Measurements from ENCODE around the gene ST6GALNAC4.
"Not testable (repeated sequence)": the region's sequence is repeated elsewhere in the genome, so short reads cannot be mapped to it uniquely, and the experiment has no call there.

The ST6GALNAC4 gene

DNA sequence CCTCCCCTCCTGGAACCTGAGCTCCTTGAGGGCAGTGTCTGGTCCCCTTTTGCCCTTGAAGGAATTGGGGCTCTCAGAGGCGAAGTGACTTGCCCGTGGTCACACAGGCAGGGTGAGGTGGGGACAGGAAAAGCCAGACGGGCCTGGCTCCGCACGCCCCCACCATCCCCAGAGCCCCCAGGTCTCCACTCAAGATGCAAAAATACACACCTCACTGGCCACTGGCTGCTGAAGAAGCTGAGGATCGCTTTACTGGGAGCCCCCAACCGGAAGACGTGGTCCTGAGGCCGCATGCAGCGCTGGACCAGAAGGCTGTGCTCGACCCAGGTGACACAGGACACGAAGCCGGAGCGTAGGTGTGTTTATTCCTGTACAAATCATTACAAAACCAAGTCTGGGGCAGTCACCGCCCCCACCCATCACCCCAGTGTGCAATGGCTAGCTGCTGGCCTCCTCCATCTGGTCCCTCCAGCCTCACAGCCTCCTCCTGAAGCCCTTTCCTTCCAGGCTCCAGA is 31.8 kb downstream of the ST6GALNAC4 start:
- no peak for DNase-seq

DNA sequence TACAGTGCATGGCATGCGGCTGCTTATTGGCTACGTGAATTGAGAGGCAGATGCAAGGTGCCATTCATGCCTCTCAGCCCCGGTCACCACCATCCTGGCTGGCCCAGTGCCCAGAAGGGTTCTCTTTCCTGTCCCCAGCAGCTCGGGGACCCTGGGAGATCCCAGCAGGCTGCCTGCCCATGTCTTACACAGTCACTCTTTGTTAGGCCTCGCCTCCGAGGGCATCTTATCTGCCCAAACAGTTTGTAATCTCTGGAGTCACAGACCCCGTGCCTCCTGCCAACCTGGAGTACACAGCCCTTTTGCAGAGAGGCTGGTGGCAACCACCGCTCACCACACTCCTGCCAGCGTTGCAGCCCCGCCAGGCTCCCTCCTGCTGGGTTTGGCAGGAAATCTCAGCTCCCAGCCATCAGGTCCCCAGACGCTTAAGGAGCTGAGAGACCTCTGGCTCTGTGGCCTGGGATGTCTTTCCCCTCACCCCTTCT is 32.4 kb downstream of the ST6GALNAC4 start:
- DNase-seq, result no peak

DNA sequence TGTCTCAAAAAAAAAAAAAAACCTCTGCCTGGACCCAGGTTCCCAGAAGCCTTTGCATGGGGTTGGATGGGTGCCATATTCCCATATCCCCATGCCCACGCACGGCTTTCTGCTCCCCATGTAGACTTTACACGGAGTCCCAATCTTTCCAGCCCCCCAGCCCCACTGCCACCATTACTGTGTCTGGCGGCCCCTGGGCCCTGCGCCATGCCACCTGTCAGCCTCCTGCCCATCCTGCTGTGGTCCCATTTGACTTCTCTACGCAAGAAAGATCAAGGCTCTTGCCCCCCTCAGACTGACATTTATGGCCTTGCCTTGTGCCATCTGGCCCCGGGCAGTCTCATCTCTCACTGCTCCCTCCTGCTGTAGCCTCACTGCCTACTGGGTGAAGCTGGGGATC is 32.9 kb downstream of the ST6GALNAC4 start:
- no peak for DNase-seq

DNA sequence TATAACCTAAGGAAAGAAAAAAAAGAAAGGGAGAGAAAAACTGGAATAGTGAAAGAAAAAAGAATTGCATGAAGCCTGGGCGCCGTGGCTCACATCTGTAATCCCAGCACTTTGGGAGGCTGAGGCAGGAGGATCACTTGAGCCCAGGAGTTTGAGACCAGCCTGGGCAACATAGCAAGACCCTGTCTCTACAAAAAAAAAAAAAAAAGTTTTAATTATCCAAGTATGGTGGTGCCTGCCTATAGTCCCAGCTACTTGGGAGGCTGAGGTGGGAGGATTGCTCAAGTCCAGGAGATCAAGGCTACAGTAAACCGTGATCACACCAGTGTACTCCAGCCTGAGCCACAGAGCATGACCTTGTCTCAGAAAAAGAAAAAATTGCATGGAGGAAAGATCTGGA is 35.1 kb downstream of the ST6GALNAC4 start:
- not testable (repeated sequence) for DNase-seq

DNA sequence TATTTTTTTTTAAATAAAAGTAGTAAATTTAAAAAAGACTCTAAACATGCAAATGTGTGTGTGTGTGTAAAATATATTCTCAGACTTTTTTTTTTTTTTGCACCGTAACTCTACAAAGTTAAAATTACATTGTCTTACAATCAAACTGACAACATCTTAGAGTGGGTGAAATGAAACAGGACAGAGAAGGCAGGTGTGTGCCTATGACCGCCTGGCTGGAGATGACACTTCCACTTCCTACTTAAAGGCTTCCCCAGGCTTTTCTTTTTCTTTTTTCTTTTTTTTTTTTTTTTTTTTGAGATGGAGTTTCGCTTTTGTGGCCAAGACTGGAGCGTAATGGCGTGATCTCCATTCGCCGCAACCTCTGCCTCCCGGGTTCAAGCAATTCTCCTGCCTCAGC is 36.7 kb downstream of the ST6GALNAC4 start:
- DNase-seq, result no peak

DNA sequence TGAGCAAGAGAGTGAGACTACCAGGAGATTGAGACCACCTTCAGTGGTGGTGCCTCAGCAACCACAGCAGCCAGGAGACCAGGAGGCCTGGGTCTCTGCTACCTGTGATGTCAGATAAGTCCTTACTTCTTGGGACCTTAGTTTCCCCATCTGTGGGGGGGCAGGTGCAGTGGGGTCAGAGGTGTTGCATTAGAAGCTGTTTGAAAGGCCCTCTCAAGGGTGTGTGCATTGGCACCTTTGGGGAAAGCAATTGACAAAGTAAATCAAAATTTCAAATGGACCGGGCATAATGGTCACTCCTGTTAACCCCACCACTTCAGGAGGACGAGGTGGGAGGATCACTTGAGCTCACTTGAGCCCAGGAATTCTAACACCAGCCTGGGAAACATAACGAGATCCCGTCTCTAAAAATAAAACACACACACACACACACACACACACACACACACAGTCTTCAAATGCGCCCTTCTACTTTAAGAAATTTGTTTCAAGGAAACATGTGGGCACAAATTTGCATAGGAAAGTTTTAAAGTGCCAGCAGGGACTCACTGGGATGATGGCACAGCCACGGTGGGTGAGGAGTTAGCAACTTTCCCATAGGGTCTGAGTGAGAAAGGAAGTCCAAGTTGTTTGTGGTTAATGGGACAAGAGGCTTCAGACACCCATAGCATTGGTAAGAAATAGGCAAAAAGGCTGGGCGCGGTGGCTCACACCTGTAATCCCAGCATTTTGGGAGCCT is 38.0 kb downstream of the ST6GALNAC4 start:
- no peak for DNase-seq

DNA sequence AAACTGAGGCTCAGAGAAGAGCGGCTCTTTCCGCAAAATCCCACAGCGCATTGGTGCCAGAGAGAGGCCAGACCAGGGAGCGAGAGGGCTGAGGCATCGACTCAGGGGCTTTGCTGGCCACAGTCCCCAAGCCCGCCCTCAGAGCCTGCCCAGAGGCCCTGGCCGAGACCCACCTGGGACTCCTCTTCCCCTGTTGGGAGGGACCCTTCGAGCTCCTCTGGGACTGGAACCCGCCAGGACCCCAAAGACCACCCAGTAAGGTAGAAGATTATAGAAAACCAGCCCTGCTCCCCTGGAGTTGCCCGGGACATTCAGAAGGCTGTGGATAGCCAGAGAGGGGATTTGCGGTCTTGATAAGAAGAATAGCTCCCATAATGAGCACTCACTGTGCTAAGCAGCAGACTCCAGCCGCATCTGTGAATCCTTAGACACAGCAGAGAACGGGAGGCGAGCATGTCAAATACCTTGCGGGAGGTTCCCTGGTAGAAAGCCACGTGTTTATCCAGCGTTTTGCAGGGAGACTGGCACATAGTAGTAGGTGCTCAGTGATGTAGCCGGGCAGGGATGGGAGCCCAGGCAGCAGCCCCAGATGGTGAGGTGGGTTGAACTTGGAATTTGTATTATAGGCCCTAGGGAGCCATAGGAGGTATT is 38.7 kb downstream of the ST6GALNAC4 start:
- no peak for DNase-seq

DNA sequence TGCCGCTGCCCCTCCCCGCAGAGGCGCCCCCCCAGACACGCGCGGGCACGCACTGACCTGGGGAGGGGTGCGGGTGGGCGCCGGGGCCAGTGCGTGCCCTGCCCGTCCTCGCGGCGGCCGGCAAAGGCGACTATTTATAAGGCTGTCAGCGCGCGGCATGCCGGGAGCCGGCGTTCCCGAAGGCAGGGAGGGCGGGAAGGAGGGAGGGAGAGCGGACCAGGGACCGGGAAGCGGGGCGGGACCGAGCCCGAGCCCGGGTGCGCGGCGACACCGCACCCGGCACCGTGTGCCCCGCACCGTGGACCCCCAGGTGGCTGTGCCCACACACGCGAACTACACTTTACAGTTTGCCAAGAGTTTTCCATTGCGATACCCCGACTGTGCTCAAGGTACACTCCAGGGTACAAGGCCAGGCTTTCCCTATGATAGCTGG is 39.3 kb downstream of the ST6GALNAC4 start, which contains the start of gene AK1:
TSS of gene AK1 (minus strand) at position 110 of the 433 bp plus-strand sequence. CDS start 3,058 bp downstream, outside the sequence.
- no peak for DNase-seq

DNA sequence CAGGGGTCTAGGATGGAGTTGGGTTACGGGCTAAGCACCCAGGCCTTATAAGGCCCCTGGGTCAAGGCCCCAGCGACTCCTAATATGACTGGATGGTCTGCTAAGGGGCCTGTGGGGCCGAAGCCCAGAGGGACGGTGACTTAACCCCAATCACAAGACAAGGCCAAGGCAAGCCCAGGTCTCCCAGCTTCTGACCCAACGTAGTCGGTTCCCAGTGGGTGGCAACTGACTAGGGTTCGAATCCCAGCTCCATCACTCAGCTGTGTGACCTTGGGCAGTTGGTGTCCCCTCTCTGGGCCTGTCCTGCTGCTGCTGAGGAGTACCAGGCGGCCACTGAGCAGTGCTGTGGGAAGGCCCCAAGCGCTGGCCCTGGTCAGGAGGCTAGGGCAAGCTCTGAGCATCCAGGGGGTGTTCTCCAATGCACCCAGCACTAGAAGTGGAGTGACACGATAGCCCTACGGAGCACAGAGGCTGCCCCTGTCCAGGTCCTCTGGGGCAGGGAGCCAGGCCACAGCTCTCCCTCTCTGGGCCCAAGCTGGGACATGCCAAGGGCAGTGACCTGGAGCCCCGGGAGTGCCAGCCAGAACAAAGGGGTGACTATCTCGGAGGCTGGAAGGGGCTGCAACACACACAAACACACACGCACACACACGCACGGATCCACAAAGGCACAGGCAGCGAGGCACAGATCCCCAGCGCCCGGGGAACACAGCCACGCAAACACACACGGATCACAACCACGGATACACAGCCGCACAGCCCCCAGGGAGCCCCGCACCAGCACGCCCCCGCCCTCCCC is 39.9 kb downstream of the ST6GALNAC4 start:
- no peak for DNase-seq

DNA sequence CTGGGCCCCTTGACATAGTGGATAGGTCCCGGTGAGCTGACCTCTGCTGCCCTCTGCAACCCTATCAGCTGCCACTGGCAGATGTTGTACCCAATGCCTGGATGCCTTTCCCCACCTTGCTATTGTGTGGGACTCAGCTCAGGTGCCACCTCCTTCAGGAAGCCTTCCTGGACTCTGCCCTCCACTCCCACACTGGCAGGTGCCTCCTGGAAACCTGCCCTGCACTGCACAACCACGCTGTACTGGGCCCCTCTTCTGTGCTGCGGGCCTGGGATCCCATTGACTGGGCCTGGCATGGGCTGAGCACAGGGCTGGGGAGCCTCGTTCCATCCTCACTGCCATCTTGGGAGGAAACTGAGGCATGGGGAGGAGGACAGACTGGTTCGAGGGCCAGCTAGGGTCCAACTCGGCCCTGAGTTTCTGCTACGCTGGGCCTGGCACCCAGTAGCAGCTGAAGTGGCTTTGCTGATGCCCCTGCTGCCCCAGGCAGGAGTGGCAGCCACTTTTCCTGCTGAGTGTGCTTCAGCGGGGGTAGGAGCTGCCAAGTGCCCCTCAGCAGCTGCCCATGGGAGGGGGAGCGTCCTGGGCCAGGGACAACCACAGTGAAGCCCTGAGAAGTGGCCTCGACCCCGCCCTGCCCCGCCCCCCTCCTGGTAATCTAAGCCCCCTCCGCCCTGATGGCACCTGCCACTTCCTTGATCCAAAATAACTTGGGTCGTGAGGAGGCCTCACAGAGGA is 40.6 kb downstream of the ST6GALNAC4 start:
- no peak for DNase-seq

DNA sequence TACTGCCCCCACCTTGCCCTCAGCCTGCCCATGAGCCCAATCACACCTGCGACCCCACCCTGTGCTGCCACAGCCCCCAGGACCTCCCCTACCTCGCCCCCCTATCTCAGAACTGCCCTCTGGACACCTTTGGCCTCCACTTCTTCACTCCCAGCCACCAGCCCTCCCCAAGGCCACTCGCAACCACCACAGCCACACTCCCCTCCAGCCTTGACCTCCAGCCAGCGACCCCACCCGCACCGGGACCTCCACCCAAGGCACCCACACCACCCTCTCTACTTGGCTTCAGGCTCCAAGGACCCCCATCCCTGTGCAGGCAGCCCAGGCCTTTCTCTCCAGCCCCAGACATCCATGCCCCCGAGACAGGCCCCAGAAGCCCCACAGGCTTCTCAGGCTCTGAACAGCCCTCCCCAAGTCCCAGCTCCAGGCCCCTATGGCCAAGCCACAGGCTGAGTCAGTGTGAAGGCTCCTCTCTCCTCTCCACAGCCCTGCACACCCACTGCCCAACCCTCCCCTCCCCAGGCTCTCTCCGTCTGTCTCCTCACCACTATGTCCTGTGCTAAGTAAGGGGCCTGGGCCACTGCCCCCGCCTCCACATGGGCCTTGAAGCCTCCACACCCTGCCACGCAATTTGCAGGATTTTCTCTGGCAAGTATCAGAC is 41.4 kb downstream of the ST6GALNAC4 start:
- DNase-seq, result no peak

DNA sequence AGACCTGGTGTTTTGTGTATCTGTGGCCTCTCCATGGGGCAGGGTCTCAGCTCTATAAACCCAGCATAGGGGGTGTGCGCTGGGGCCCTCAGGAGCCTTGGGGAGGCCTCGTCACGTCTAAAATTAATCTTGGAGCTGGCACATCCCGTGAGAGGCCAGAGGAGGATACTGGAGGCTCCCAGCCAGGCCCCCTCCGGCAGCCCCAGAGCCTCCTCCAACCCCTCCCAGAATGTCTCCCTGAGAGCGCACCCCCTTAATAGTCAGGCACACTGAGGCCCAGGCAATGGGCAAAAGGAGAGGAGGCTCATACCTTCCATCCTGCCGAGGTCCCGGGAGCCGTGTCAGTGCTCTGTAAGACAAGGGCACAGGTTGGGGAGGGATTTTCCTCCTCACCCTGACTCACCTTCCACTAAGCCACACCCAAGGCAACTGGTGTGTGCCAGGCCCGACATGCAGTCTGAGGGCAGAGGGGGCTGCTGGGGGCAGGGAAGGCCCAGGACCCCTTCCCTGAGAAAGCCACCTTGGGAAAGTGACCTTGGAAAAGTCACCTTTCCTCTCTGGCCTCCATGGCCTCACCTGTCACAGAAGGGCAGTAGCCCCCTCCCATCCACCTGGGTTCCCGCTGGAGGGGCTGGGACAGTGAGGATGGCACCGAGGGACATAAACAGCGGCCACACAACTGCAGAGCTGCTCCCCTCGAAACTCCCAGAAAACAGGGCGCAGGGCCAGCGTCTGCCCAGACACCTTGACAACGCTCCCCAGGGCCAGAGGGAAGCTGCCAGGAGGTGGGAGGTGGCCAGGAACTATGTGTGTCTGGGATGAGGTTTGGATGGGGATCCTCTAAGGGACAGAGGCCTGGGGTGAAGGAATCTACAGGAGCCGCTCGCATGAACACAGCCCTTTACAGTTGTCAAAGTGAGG is 42.3 kb downstream of the ST6GALNAC4 start:
- DNase-seq, result no peak

DNA sequence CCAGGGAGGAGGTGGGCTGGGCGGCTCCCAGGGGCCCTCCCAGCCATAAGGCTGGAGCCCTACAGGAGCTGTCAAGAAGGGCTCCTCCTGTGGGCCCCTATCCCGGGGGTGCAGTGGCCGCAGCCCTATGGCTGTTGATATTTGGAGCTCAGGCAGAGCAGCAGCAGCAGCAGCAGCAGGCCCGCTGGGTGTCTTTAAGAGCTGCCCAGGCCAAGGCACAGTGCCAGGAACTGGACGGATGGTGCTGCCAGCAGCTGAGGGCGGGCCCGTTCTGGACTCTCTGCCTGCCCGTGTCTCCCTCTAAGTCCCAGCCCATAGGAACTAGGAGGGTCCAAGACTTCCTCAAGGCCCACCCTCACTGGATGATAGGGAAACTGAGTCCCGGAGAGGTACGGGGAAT is 43.0 kb downstream of the ST6GALNAC4 start:
- no peak for DNase-seq

DNA sequence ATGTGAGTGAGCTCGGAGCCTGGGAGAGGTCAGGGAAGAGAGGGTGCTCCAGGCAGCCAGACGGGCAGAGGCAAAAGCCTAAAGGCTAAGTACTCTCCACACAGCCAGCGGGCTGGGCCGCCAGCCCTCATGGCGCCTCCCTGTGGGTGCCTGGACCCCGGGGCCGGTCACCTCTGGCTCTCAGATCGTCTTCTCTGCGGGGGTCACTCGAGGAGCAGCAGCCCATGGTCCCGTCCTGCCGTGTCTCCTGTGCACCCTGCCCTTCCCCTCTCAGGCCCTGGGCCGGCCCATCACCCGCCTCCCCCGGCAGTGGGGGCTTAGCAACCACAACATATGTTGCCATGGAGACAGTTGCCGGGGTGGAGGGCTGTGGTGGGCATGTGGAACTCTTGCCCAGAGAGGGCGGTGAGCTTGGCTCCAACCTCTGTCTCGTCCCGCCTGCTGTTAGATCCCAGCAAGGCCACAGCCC is 43.6 kb downstream of the ST6GALNAC4 start:
- DNase-seq, result no peak

DNA sequence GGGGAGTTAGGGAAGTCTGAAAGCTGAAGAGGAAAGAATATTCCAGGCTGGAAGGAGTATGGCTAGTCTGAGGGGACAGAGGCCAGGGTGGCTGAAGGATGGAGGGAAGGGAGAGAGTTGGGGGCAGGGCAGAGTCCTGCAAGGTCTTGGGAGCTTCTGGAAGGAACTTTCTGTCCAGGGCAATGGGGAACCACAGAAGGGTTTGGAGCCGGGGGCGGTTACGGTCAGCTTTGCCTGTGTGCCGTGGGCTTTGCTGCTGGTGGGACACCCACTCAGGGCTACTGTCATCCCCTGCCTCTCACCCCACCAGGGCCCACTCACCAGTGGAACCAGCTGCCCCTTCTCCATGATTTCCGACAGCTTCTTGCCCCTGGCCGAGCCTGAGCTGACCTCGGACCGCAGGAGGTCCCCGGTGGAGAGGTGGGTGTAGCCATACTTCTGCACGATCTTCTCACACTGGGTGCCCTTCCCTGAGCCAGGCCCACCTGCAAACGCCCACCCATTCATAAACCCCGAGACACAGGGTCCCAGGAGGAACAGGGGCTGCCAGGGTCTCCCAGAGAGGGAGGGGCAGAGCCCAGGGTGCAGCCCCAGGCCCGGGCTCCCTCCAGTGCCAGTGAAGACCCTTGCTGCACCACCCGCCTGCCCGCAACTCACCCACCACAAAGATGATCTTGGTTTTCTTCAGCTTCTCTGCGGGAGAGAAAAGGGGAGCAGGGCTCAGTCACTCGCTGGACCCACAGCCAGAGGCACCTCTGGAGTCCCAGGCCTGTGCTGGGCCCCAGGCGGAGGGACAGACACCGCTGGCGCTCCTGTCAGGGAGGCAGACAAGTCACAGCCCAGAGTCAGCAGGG is 44.2 kb downstream of the ST6GALNAC4 start:
- DNase-seq, result no peak

DNA sequence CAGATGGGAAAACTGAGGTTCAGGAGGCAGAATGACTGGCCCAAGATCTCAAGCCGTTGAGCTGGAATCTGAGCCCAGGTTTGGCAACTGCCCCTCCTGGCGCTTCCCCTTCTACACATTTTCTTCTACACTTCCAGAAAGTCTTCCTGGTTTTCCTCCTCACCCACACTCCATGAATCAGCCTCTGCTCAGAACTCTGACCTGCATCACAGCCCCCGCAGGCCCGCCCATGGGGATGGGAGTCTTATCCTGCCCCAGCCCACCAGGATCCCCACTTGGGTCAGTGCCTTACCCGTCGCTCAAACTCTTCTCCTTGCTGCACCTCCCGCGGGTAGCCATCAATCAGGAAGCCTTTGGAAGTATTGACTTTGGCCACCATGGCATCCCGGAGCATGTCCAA is 45.3 kb downstream of the ST6GALNAC4 start:
- DNase-seq, result no peak

DNA sequence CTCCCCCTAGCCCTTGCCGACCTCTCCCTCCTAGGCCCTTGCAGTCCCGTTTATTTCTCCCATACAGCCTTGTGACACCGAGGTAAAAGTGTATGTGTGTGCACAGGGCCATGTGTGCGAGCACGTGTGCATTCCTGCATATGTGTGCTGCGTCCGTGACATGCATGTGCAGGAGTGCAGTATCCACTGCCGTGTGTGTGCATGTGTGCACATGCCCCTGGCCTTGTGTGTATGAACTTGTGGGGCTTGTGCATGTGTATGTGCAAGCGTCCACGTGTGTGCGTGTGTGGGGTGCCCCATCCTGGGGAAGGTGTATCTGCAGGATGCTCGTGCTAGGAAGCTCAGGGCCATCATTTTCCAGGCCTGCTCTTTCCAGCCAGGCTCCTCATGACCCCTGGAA is 46.0 kb downstream of the ST6GALNAC4 start:
- DNase-seq, result no peak

DNA sequence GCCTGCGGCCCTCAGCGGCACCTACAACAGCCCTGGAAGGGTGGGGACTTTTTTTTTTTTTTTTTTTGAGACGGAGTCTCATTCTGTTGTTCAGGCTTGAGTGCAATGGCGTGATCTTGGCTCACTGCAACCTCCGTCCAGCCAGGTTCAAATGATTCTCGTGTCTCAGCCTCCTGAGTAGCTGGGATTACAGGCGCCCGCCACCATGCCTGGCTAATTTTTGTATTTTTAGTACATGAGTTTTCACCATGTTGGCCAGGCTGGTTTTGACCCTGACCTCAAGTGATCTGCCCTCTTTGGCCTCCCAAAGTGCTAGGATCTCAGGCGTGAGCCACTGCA is 46.7 kb downstream of the ST6GALNAC4 start:
- not testable (repeated sequence) for DNase-seq

DNA sequence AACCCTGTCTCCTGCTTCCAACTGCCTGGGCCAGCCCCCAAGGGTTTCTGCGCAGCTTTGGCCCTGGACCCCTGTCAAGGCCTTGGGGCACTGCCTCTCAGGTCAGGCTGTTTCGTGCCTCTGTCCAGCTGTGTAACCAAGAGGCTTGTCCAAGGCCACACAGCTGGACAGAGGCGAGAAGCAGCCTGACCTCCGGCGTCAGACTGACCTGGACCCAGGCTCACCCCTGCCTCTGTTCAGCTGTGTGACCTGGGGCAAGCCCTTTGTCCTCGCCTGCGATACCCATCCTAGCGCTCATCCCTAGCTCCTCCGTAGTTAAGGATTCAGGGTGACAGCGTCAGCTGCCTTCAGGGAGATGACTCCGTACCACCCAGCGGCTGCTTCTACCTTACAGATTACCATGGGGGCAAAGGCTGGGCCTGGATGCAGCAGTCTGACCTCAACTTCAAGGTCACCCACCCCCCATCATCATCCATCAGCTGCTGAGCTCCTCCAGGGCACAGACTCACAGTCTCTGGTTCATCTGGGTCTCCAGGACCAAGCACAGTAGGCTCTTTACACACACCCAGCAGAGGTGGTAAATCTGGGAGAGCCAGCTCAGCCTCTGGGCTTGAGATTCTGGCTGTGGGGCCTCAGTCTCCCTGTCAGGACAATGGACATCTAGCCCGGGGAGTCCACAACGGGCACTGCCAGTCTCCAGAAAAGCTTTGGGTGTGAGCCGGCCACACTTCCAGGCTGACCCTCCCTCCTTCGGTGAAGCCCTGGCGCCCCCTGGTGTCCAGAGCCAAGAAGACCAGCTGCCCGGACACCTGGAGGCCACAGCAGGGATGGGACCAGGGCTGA is 47.3 kb downstream of the ST6GALNAC4 start:
- peak; percentile 57 for DNase-seq
